Tibial nerve (tissue), 3 donors: ENCODE results near the gene SAMD3.

Source experiments
- POLR2A ChIP-seq, 2 donors: fragments of 450-650 bp; IDR thresholded peaks; one replicate each; pipeline ENCODE4 v1.6.1; 2017; ENCODE audit warnings: antibody characterized with exemption in 2 of 2, mild to moderate bottlenecking in 2 of 2, moderate library complexity in 2 of 2
- TF ChIP-seq, protein P1 (sequence below), 5 experiments: fragments of 200-600 bp in 3 of 5; fragments of 450-650 bp in 2 of 5; sonication (generic) in 3 of 5; IDR thresholded peaks; one replicate each; pipeline ENCODE4 v1.5.1; 2016 to 2019; ENCODE audit warnings: antibody characterized with exemption in 5 of 5, mild to moderate bottlenecking in 3 of 5, moderate library complexity in 2 of 5

DNA sequence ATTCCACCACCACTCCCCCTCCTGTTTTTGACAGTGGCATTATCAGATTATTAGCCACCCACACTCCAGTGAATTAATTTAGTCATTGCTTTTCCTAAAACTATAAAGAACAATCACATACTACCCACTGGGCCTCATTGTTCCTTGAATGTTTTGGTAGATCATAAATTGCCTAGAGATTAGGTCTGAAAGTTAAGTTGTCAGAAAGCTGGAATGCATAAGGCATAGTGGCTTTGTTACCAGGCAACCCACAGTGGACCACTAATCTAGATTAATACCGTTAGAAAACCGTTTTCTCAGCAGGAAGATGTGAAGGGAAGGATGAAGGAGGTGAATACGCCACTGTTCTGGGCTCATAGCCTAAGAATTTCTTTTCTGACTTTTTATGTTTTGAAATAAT, 75.6 kb downstream of the SAMD3 start:
- TF ChIP-seq, protein P1, sequence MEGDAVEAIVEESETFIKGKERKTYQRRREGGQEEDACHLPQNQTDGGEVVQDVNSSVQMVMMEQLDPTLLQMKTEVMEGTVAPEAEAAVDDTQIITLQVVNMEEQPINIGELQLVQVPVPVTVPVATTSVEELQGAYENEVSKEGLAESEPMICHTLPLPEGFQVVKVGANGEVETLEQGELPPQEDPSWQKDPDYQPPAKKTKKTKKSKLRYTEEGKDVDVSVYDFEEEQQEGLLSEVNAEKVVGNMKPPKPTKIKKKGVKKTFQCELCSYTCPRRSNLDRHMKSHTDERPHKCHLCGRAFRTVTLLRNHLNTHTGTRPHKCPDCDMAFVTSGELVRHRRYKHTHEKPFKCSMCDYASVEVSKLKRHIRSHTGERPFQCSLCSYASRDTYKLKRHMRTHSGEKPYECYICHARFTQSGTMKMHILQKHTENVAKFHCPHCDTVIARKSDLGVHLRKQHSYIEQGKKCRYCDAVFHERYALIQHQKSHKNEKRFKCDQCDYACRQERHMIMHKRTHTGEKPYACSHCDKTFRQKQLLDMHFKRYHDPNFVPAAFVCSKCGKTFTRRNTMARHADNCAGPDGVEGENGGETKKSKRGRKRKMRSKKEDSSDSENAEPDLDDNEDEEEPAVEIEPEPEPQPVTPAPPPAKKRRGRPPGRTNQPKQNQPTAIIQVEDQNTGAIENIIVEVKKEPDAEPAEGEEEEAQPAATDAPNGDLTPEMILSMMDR (IDR thresholded peaks at IDR 0.05): no peak
- no peak for TF ChIP-seq POLR2A (IDR thresholded peaks at IDR 0.05)
